ENCODE results near the gene KIF3C. TPM values are rescaled to one million over a fixed set of nuclear protein-coding genes. Genes with fewer than 3 reads are reported as not detected.

Gene KIF3C
- total and polyA plus RNA-seq, 2 of the 4 experiments (the other 2 are of a cell fraction): 8.3 to 15.4 TPM

DNA sequence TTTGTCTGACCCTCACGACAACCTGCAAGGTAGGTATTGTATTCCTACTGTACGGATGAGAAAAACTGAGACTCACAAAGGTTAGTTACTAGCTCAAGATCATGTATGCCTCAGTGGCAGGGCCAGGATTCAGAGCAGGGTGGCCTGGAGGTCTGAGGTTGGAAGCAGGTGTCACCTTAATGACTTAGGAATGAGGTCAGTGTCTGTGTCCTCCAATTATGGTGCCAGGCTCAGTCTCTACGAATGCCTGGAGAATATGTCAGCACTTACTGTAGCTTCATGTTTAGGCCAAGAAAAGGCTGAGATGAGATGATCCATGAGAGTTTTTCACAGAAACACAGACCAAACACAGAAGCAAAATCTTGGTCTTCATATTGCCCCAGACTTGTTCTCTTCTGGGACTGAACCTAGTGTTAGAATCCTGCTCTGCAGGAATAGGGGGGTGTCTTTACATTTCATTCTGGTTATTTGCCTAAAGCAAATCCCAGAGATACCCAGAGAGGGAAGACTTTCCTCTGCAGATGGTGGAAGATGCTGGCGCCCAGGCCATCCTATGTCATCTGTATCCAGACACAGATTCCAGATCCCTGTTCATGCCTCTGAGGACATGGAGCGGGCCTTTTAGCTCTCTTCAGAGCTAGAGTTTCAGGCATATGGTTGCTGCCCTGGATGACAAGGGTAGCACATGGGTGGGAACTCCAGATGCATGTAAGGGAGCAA lies 35.3 kb upstream of the KIF3C start:
- POLR2A ChIA-PET (ENCODE audit: unreplicated experiment): no interaction called here
- Histone ChIP-seq H3K27ac (ENCODE audit: insufficient read depth, low read length) (peak overlapping the region; percentile 11; the same call in 1 of the 2 replicates), H2AFZ (replicated peaks; ENCODE audit: low read length, poor library complexity) (peak overlapping the region; percentile 45), H2BK20ac (ENCODE audit: low read depth, low read length) (peak overlapping the region; percentile 53; the same call in 1 of the 2 replicates), H3K4ac (ENCODE audit: low read depth, low read length) (peak overlapping the region; percentile 34), H3K56ac (ENCODE audit: extremely low read depth, insufficient read depth, low read length) (no peak overlapping the region), H3K4me3 (ENCODE audit: insufficient read depth, low read depth, low read length) (no peak overlapping the region), H3K36me3 (ENCODE audit: control insufficient read depth, insufficient read depth, low read length) (no peaks in the 10 kb centered on the region), H3K9me3 (ENCODE audit: control insufficient read depth, insufficient read depth, low read length) (no peaks in the 10 kb centered on the region), H4K91ac (ENCODE audit: insufficient read depth, low read depth, low read length) (no peak overlapping the region), H3K79me1 (ENCODE audit: low read depth in 1 of 2, low read length in 2 of 2) (no peaks in the 10 kb centered on the region), H3K4me2 (ENCODE audit: low read depth, low read length) (no peak overlapping the region), H2AK5ac (ENCODE audit: low read depth, low read length) (peak overlapping the region; percentile 17; the same call in 1 of the 2 replicates), H3K14ac (replicated peaks; ENCODE audit: low read depth, low read length) (0 out of 2 replicates have a peak overlapping the region, but pooled peaks have one; percentile 5), H4K20me1 (ENCODE audit: insufficient read depth, low read length) (peaks cover 2% of the 10 kb centered on the region), H3K27me3 (ENCODE audit: control insufficient read depth, insufficient read depth, low read length) (peaks cover 2% of the 10 kb centered on the region; the same call in 1 of the 2 replicates), H3K9me1 (ENCODE audit: insufficient read depth, low read length) (peaks cover 12% of the 10 kb centered on the region), H2BK120ac (ENCODE audit: low read depth, low read length) (peak overlapping the region; percentile 4; the same call in 1 of the 2 replicates), H3K23ac (ENCODE audit: low read depth, low read length) (peak overlapping the region; percentile 11), H3K18ac (ENCODE audit: low read depth, low read length) (no peak overlapping the region; the same call in 1 of the 2 replicates), H3K9ac (ENCODE audit: low read depth, low read length) (no peak overlapping the region), H4K5ac (ENCODE audit: low read depth, low read length) (no peak overlapping the region), H4K8ac (ENCODE audit: low read depth in 2 of 2, low read length in 2 of 2) (peak overlapping the region in 1 of 2 experiments; percentile 4; a peak in 1 of 4 replicates), H2BK15ac (ENCODE audit: low read depth, low read length) (peak overlapping the region; percentile 65; the same call in 1 of the 3 replicates), H3K4me1 (ENCODE audit: control insufficient read depth, insufficient read depth, low read length) (peaks cover 5% of the 10 kb centered on the region), H2BK5ac (ENCODE audit: low read depth, low read length, poor library complexity, severe bottlenecking) (no peak overlapping the region), H2AK9ac (replicated peaks; ENCODE audit: low read depth, low read length, poor library complexity) (peak overlapping the region; percentile 57)
- CTCF ChIA-PET: interaction anchor here (0.8 kb wide), 1 partner anchor 678 kb away, joined by 4 read pairs; no protein-coding TSS in a partner anchor
- 100% methylated on average over 1 of the region's 5 CpGs; no CpG with 5 or more reads in 1 of the 2 experiments for WGBS, 2 experiments (ENCODE audit: extremely low coverage in 2 of 2, insufficient read length in 1 of 2)
- BruUV-seq (replicated peaks): no TSS peak
- no peak; the same call in 1 of the 2 replicates for ATAC-seq (ENCODE audit: low read depth)
- dilution Hi-C loops (cut with HindIII; ENCODE audit: low sequenced_read_pairs, unreplicated experiment): no loop called here
- intact Hi-C loops (cut with micrococcal nuclease): no loop called here
- in situ Hi-C loops (cut with MboI; ENCODE audit: low sequenced_read_pairs): no loop called here
- DNase-seq: no peak
- TF ChIP-seq POLR2A (IDR thresholded peaks at IDR 0.05; ENCODE audit: low read depth, low read length) (no peak), CEBPB (IDR thresholded peaks at IDR 0.05; ENCODE audit: low read depth, low read length) (no peak), RAD21 (IDR thresholded peaks at IDR 0.05; ENCODE audit: low read length) (no peak), MAZ (IDR thresholded peaks at IDR 0.05; ENCODE audit: borderline replicate concordance, low read depth, low read length) (no peak), RFX5 (IDR thresholded peaks at IDR 0.05; ENCODE audit: low read depth, low read length) (no peak), FOS (IDR thresholded peaks at IDR 0.05; ENCODE audit: low read depth, low read length) (no peak), CHD1 (IDR thresholded peaks at IDR 0.05; ENCODE audit: low read depth, low read length) (no peak), SMC3 (IDR thresholded peaks at IDR 0.05; ENCODE audit: low read depth, low read length) (no peak), MAFK (IDR thresholded peaks at IDR 0.05; ENCODE audit: low read depth, low read length) (no peak), BHLHE40 (IDR thresholded peaks at IDR 0.05; ENCODE audit: low read depth, low read length) (no peak), NFE2L2 (IDR thresholded peaks at IDR 0.05; ENCODE audit: low read depth, low read length) (no peak), RCOR1 (IDR thresholded peaks at IDR 0.05; ENCODE audit: insufficient replicate concordance, low read length) (no peak)
- TF ChIP-seq, protein P1, sequence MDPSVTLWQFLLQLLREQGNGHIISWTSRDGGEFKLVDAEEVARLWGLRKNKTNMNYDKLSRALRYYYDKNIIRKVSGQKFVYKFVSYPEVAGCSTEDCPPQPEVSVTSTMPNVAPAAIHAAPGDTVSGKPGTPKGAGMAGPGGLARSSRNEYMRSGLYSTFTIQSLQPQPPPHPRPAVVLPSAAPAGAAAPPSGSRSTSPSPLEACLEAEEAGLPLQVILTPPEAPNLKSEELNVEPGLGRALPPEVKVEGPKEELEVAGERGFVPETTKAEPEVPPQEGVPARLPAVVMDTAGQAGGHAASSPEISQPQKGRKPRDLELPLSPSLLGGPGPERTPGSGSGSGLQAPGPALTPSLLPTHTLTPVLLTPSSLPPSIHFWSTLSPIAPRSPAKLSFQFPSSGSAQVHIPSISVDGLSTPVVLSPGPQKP (IDR thresholded peaks at IDR 0.05; ENCODE audit: borderline replicate concordance, low read depth, low read length): no peak
- TF ChIP-seq, protein P2, sequence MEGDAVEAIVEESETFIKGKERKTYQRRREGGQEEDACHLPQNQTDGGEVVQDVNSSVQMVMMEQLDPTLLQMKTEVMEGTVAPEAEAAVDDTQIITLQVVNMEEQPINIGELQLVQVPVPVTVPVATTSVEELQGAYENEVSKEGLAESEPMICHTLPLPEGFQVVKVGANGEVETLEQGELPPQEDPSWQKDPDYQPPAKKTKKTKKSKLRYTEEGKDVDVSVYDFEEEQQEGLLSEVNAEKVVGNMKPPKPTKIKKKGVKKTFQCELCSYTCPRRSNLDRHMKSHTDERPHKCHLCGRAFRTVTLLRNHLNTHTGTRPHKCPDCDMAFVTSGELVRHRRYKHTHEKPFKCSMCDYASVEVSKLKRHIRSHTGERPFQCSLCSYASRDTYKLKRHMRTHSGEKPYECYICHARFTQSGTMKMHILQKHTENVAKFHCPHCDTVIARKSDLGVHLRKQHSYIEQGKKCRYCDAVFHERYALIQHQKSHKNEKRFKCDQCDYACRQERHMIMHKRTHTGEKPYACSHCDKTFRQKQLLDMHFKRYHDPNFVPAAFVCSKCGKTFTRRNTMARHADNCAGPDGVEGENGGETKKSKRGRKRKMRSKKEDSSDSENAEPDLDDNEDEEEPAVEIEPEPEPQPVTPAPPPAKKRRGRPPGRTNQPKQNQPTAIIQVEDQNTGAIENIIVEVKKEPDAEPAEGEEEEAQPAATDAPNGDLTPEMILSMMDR (conservative IDR thresholded peaks at IDR 0.05; ENCODE audit: low read depth, low read length): no peak

Measured in IMR-90 (cell line).